Sigmoid colon (tissue), 4 donors: ENCODE measurements around the gene UBE2L6.

Experiments
- EP300 ChIP-seq, 4 donors: sonication (generic); formaldehyde crosslinking; IDR thresholded peaks; one replicate each; pipeline ENCODE4 v1.6.1; 2017; ENCODE audit warnings: antibody characterized with exemption in 4 of 4
- POLR2A ChIP-seq, 2 donors: fragments of 450-650 bp; IDR thresholded peaks; one replicate each; pipeline ENCODE4 v1.6.1; 2016; ENCODE audit warnings: antibody characterized with exemption in 2 of 2, mild to moderate bottlenecking in 2 of 2, moderate library complexity in 2 of 2
- POLR2AphosphoS5 ChIP-seq, 4 donors: sonication (generic); formaldehyde crosslinking; IDR thresholded peaks; one replicate each; pipeline ENCODE4 v1.6.1; 2017; ENCODE audit warnings: antibody characterized with exemption in 4 of 4
- TF ChIP-seq, protein P1 (sequence below), 4 experiments: fragments of 450-650 bp in 3 of 4; fragments of 200-600 bp in 1 of 4; IDR thresholded peaks; one replicate each; pipeline ENCODE4 v1.5.1; 2016 to 2019; ENCODE audit warnings: antibody characterized with exemption in 4 of 4, mild to moderate bottlenecking in 3 of 4, moderate library complexity in 2 of 4

DNA sequence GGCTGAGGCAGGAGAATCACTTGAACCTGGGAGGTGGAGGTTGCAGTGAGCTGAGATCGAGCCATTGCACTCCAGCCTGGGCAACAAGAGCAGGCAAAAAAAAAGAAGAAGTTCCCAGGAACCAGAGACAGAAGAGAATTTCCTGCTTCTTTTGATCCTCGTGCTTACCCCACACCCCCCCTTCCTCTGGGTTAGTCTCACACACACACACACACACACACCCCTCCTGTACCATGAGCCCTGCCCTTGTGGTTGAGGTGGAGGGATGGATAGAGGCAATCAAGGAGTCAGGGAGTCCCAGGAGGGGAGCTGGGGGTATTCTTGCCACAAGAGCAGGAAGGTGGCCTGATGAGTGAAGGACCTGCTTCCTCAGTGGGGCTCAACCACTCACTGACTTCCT, 4.1 kb upstream of the UBE2L6 start:
- TF ChIP-seq POLR2A (IDR thresholded peaks at IDR 0.05) = no peak
- TF ChIP-seq, protein P1, sequence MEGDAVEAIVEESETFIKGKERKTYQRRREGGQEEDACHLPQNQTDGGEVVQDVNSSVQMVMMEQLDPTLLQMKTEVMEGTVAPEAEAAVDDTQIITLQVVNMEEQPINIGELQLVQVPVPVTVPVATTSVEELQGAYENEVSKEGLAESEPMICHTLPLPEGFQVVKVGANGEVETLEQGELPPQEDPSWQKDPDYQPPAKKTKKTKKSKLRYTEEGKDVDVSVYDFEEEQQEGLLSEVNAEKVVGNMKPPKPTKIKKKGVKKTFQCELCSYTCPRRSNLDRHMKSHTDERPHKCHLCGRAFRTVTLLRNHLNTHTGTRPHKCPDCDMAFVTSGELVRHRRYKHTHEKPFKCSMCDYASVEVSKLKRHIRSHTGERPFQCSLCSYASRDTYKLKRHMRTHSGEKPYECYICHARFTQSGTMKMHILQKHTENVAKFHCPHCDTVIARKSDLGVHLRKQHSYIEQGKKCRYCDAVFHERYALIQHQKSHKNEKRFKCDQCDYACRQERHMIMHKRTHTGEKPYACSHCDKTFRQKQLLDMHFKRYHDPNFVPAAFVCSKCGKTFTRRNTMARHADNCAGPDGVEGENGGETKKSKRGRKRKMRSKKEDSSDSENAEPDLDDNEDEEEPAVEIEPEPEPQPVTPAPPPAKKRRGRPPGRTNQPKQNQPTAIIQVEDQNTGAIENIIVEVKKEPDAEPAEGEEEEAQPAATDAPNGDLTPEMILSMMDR (IDR thresholded peaks at IDR 0.05) = no peak
- TF ChIP-seq POLR2AphosphoS5 (IDR thresholded peaks at IDR 0.05) = no peak
- no peak for TF ChIP-seq EP300 (IDR thresholded peaks at IDR 0.05)
